Measurements from ENCODE around the gene CSF1R. TPM values are rescaled to one million over a fixed set of nuclear protein-coding genes. Genes with fewer than 3 reads are reported as not detected.

Gene CSF1R
- total RNA-seq, 4 donors from 2014 or later, result 55.6 to 140 (median 77.6) TPM

DNA sequence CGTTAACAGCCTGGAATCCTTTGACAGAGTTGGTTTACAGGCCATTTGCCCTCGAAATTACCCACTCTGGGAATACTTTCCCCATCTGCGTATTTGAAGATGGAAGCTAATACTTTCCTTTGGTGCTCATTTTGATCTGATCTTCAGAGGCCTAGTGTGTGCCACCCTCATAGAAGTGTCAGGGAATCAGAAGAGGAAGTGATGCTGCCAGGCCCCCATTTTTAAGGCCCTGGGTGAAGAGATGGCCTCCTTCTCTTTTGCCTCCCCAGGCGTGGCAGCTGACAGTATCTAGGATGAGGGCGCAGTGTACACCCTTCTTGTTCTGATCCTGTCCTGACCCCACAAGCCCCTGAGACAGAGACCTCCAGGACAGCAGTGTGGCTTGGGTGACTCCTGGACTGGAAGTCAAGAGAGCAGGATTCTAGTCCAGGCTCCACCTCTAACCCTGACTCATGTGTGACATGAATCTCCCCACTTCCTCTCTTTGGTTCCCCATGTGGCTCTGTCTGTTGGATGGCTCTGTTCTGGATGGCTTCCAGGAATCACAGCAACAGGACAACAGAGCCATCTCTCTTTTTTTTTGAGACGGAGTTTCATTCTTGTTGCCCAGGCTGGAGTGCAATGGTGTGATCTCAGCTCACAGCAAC, 27.8 kb downstream of the CSF1R start:
- ATAC-seq (ENCODE audit: low FRiP score) (no peak), DNase-seq (ENCODE audit: low spot score) (no peak)
- TF ChIP-seq CTCF (IDR thresholded peaks at IDR 0.05), result no peak

GRCh38 chr5:150057996-150058395, 28.4 kb downstream of the CSF1R start:
- no peak for DNase-seq (ENCODE audit: low spot score)
- no peak for ATAC-seq (ENCODE audit: low FRiP score)
- TF ChIP-seq CTCF (IDR thresholded peaks at IDR 0.05), result no peak

GRCh38 chr5:150057511-150057910, 28.8 kb downstream of the CSF1R start:
- TF ChIP-seq CTCF (IDR thresholded peaks at IDR 0.05), result no peak
- ATAC-seq (ENCODE audit: low FRiP score) (no peak), DNase-seq (ENCODE audit: low spot score) (no peak)

- no peak for TF ChIP-seq CTCF (IDR thresholded peaks at IDR 0.05)
- no peak for DNase-seq (ENCODE audit: low spot score)
- no peak for ATAC-seq (ENCODE audit: low FRiP score)
Observed at GRCh38 chr5:150057052-150057451, 29.3 kb downstream of the CSF1R start.

DNA sequence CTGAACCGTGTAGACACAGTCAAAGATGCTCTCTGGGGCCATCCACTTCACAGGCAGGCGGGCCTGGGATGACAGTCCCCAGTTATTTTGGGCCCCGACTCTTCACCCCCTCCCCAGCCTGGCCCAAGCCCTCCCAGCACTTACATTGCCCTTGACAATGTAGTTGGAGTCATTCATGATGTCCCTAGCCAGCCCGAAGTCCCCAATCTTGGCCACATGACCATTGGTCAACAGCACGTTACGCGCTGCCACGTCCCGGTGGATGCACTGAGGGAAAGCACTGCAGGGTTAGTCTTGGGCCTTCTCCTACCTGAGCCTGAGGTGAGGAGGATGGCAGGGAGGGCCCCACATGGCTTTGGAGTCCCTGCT, 30.3 kb downstream of the CSF1R start:
- ATAC-seq (ENCODE audit: low FRiP score) (no peak), DNase-seq (ENCODE audit: low spot score) (no peak)
- no peak for TF ChIP-seq CTCF (IDR thresholded peaks at IDR 0.05)

DNA sequence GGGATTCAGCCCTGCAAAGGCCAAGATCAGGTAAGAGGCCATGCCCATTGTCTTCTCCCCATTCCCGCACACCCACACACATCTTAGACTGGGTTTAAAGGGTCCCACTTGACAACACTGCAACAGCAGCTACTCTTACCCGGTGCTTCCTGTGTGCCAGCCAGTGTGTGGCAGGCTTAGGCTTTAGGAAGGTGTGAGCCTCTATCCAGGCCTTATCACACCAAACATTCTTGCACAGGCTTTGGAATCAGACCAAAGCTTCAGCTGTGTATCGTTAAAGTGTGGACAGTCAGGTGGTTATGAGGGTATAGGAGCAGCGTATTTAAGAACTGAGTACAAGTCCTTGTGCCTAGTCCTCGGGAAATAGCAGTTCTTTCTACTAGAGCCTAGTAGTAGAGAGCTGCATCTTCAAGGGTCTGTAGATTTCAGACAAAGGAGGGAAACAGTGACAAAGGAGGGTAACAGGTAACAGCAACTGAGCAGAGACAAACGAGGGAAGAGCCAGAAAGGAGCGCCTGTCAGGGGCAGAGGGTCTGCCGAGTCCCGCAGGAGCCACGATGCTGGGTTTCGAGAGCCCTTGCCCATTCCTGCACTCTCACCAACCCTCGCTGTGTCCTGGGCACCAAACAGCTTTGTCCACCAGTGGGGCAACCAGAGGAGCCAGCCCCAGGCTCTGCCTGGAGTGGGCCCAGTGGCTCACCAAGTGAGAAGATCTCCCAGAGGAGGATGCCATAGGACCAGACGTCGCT, 30.9 kb downstream of the CSF1R start:
- DNase-seq (ENCODE audit: low spot score), result no peak
- ATAC-seq (ENCODE audit: low FRiP score), result no peak
- TF ChIP-seq CTCF (IDR thresholded peaks at IDR 0.05), result no peak

GRCh38 chr5:150054569-150054968, 31.8 kb downstream of the CSF1R start:
- no peak for DNase-seq (ENCODE audit: low spot score)
- no peak for TF ChIP-seq CTCF (IDR thresholded peaks at IDR 0.05)
- no peak for ATAC-seq (ENCODE audit: low FRiP score)
